Activated T-helper 2 cell treated with anti-CD3 and anti-CD28 coated beads, Interferon-gamma antibody, Interleukin-2, Interleukin-4, amounts not matched to agents 10 μg/mL and 5 μg/mL and 100 μg/mL, durations not matched to agents 14 hours and 24 hours and 36 hours (primary cell): ENCODE measurements around the gene LRRC32. TPM values are rescaled to one million over a fixed set of nuclear protein-coding genes. Genes with fewer than 3 reads are reported as not detected.

Experiments used
- DNase-seq: peaks from one replicate; pipeline ENCODE4 v3.0.0; 2021; ENCODE audit warnings: low spot score
- H3K27ac Mint-ChIP-seq: one replicate; pipeline ENCODE4 v1.8.0; 2021; ENCODE audit warnings: mixed read lengths
- H3K27me3 Mint-ChIP-seq: one replicate; pipeline ENCODE4 v1.8.0; 2021; ENCODE audit warnings: low read depth, mixed read lengths
- H3K36me3 Mint-ChIP-seq: one replicate; pipeline ENCODE4 v1.8.0; 2021; ENCODE audit warnings: low read depth, mixed read lengths
- H3K4me1 Mint-ChIP-seq: one replicate; pipeline ENCODE4 v1.8.0; 2021; ENCODE audit warnings: low read depth, mixed read lengths
- H3K4me3 Mint-ChIP-seq: one replicate; pipeline ENCODE4 v1.8.0; 2021; ENCODE audit warnings: low read depth, mild to moderate bottlenecking, moderate library complexity, mixed read lengths
- H3K9me3 Mint-ChIP-seq: one replicate; pipeline ENCODE4 v1.8.0; 2021; ENCODE audit warnings: mixed read lengths
- intact Hi-C: fragments of 100-400 bp; cut with micrococcal nuclease; formaldehyde crosslinking; loops from one replicate; pipeline ENCODE4 v1.15.1; 2023
- total RNA-seq: library from RNA; stranded (reverse); gene quantifications from 2 replicates; pipeline ENCODE4 v1.2.3, GENCODE V29; 2022

The LRRC32 gene, protein sequence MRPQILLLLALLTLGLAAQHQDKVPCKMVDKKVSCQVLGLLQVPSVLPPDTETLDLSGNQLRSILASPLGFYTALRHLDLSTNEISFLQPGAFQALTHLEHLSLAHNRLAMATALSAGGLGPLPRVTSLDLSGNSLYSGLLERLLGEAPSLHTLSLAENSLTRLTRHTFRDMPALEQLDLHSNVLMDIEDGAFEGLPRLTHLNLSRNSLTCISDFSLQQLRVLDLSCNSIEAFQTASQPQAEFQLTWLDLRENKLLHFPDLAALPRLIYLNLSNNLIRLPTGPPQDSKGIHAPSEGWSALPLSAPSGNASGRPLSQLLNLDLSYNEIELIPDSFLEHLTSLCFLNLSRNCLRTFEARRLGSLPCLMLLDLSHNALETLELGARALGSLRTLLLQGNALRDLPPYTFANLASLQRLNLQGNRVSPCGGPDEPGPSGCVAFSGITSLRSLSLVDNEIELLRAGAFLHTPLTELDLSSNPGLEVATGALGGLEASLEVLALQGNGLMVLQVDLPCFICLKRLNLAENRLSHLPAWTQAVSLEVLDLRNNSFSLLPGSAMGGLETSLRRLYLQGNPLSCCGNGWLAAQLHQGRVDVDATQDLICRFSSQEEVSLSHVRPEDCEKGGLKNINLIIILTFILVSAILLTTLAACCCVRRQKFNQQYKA
- total RNA-seq = 26.5 and 26.7 TPM in 2 replicates

GRCh38 chr11:76670485-76671236 lies at the start of gene LRRC32:
Gene LRRC32 (minus strand): TSS chr11:76670747. CDS start chr11:76665954, 4,793 bp downstream.
- H3K27ac Mint-ChIP-seq = no peak within 1 kb of the TSS
- no peak for DNase-seq

GRCh38 chr11:76719686-76720085 lies 49.1 kb upstream of the LRRC32 start:
- Mint-ChIP-seq H3K4me1 (peaks cover 8% of the 10 kb centered on the region), H3K4me3 (no peak overlapping the region), H3K36me3 (no peaks in the 10 kb centered on the region), H3K9me3 (no peaks in the 10 kb centered on the region), H3K27me3 (peaks cover 18% of the 10 kb centered on the region), H3K27ac (no peak overlapping the region)
- DNase-seq = no peak
- intact Hi-C loops = no loop called here

More at GRCh38 chr11:76670485-76671236, at the start of gene LRRC32:
- intact Hi-C loops = loop anchor here (5.0 to 10.0 kb wide), 2 partner anchors 228 to 436 kb away; no protein-coding TSS in a partner anchor
- Mint-ChIP-seq H3K36me3 (peaks cover 21% of the 10 kb centered on the region), H3K4me1 (peaks cover 60% of the 10 kb centered on the region), H3K27me3 (peaks cover 3% of the 10 kb centered on the region), H3K4me3 (peak within 1 kb of the TSS; percentile 84), H3K9me3 (no peaks in the 10 kb centered on the region)

GRCh38 chr11:76719281-76719680 lies 48.7 kb upstream of the LRRC32 start:
- H3K4me1 Mint-ChIP-seq = peaks cover 8% of the 10 kb centered on the region
- intact Hi-C loops = no loop called here
- no peaks in the 10 kb centered on the region for H3K36me3 Mint-ChIP-seq
- H3K27ac Mint-ChIP-seq = no peak overlapping the region
- H3K9me3 Mint-ChIP-seq = no peaks in the 10 kb centered on the region
- H3K4me3 Mint-ChIP-seq = no peak overlapping the region
- no peak for DNase-seq
- H3K27me3 Mint-ChIP-seq = peaks cover 17% of the 10 kb centered on the region

DNA sequence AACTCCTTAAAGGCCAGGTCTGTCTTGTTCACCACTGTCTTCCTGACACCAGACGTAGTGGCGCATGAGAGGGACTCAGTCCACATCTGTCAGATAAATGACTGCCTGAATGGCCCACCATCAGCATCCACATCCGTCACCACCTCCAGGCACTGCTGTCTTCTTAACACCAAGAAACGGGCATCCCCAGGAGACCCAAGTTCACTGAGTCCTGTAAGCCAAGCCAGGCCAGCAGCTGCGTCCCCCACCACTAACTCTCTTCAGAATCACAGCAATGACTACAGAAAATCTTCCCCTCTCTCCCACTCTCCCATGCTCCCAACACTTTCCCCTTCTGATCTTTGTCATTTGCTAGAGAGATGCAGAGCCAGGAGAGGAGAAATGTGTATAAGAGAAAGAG lies 47.3 kb upstream of the LRRC32 start:
- peaks cover 8% of the 10 kb centered on the region for H3K27me3 Mint-ChIP-seq
- DNase-seq = no peak
- H3K4me3 Mint-ChIP-seq = no peak overlapping the region
- H3K9me3 Mint-ChIP-seq = no peaks in the 10 kb centered on the region
- peaks cover 8% of the 10 kb centered on the region for H3K4me1 Mint-ChIP-seq
- intact Hi-C loops = no loop called here
- H3K36me3 Mint-ChIP-seq = no peaks in the 10 kb centered on the region
- no peak overlapping the region for H3K27ac Mint-ChIP-seq

DNA sequence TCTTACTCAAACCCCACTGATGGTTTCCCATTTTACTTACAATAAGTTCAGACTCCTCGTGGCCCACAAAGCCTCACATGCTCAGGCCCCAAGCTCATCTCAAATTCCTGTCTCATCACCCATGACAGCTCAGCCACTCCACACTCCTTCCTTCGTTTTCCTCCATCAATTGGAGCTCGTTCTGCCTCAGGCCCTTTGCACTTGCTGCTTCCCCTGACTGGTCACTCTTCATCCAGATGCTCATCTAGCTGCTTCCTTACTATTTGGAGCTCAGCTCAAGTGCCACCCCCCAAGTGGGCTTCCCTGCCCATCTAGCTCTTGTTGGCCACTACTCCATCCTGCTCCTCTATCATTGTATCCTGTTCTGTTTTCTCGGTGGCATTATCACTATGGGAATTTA lies 46.8 kb upstream of the LRRC32 start:
- no peak overlapping the region for H3K4me3 Mint-ChIP-seq
- no peak for DNase-seq
- peaks cover 3% of the 10 kb centered on the region for H3K27me3 Mint-ChIP-seq
- H3K27ac Mint-ChIP-seq = no peak overlapping the region
- intact Hi-C loops = no loop called here
- H3K9me3 Mint-ChIP-seq = no peaks in the 10 kb centered on the region
- no peaks in the 10 kb centered on the region for H3K36me3 Mint-ChIP-seq
- H3K4me1 Mint-ChIP-seq = peaks cover 5% of the 10 kb centered on the region

- Mint-ChIP-seq H3K9me3 (no peaks in the 10 kb centered on the region), H3K4me3 (no peak overlapping the region), H3K36me3 (no peaks in the 10 kb centered on the region), H3K27ac (no peak overlapping the region), H3K4me1 (no peaks in the 10 kb centered on the region), H3K27me3 (peaks cover 1% of the 10 kb centered on the region)
- intact Hi-C loops = no loop called here
- DNase-seq = no peak
Measured at GRCh38 chr11:76716268-76716667, 45.7 kb upstream of the LRRC32 start.

- H3K27me3 Mint-ChIP-seq = peaks cover 1% of the 10 kb centered on the region
- intact Hi-C loops = no loop called here
- H3K4me3 Mint-ChIP-seq = no peak overlapping the region
- no peaks in the 10 kb centered on the region for H3K4me1 Mint-ChIP-seq
- no peak for DNase-seq
- H3K36me3 Mint-ChIP-seq = no peaks in the 10 kb centered on the region
- H3K27ac Mint-ChIP-seq = no peak overlapping the region
- no peaks in the 10 kb centered on the region for H3K9me3 Mint-ChIP-seq
Measured at GRCh38 chr11:76714493-76714892, 43.9 kb upstream of the LRRC32 start.

DNA sequence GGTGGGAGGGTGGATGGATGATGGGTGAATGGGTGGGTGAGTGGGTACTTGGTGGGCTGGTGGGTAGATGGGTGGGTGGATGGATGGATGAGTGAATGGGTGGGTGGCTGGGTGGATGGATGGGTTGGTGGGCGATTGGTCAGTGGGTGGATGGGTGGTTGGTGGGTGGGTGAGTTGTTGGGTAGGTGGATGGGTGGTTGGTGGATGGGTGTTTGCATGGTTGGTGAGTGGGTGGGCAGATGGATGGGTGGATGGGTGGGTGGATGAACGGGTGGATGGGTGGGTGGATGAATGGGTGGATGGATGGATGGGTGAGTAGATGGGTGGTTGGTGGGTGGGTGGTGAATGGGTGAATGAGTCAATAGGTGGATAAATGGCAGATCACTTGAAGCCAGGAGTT lies 43.0 kb upstream of the LRRC32 start:
- Mint-ChIP-seq H3K4me3 (no peak overlapping the region), H3K9me3 (no peaks in the 10 kb centered on the region), H3K4me1 (no peaks in the 10 kb centered on the region), H3K36me3 (no peaks in the 10 kb centered on the region), H3K27ac (no peak overlapping the region), H3K27me3 (peaks cover 1% of the 10 kb centered on the region)
- no peak for DNase-seq
- intact Hi-C loops = no loop called here

GRCh38 chr11:76712125-76712524 lies 41.6 kb upstream of the LRRC32 start:
- no peak for DNase-seq
- Mint-ChIP-seq H3K27me3 (peaks cover 1% of the 10 kb centered on the region), H3K4me3 (no peak overlapping the region), H3K9me3 (no peaks in the 10 kb centered on the region), H3K27ac (no peak overlapping the region), H3K4me1 (no peaks in the 10 kb centered on the region), H3K36me3 (no peaks in the 10 kb centered on the region)
- intact Hi-C loops = no loop called here

DNA sequence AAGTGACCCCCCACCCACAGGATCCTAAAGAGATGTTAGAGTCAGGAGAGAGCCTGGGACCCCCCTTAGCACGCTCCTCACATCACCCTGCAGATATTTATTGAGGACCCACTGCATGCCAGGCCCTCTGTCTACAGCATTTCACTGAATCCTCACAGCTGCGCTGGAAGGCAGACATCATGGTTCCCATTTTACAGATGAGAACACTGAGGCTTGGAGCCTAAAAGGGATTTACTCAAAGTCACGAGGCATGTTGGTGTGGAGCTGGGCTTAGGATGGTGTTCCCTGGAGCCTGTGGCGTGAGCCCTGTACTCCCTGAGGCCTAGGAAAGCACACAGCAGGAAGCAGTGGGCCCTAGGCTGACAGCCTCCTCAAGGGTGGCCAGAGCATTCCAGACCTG lies 39.2 kb upstream of the LRRC32 start:
- intact Hi-C loops = no loop called here
- H3K36me3 Mint-ChIP-seq = no peaks in the 10 kb centered on the region
- H3K4me3 Mint-ChIP-seq = no peak overlapping the region

DNA sequence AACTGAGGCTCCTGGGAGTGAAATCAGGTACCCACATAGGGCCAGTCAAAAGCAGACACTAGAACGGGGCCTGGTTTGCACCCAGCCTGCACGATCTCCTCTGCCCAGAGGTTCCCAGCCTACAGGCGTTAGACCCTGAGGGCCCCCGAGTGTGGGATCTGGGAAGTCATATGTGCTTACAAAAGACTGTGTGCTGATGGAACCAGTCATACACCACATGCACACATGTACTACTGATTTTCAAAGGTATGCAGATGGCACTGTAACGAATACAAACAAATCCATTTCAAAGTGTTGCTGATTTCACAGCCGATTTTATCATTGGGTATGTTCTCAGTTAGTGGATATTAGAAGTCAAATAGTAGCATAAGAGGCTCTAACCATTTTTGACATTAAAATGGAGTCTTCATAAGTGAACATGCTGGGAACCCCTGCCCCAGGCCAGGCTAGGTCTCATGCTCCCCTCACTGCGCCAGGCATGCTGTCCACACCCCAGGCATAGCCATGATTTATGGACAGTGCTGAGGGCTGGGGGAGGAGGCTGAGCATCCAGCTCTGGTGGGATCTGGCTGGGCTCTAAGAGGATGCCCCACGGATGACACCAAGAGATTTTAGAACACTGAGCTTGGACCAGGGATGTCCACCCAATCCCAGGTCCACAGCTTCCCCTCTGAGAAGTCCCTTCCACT lies 38.6 kb upstream of the LRRC32 start:
- DNase-seq = no peak
- intact Hi-C loops = no loop called here
- Mint-ChIP-seq H3K9me3 (no peaks in the 10 kb centered on the region), H3K27me3 (peaks cover 5% of the 10 kb centered on the region), H3K4me1 (no peaks in the 10 kb centered on the region), H3K4me3 (no peak overlapping the region), H3K36me3 (no peaks in the 10 kb centered on the region), H3K27ac (no peak overlapping the region)

More for the DNA sequence above, 39.2 kb upstream of the LRRC32 start:
- H3K27me3 Mint-ChIP-seq = peaks cover 4% of the 10 kb centered on the region
- no peaks in the 10 kb centered on the region for H3K4me1 Mint-ChIP-seq
- DNase-seq = no peak
- no peak overlapping the region for H3K27ac Mint-ChIP-seq
- no peaks in the 10 kb centered on the region for H3K9me3 Mint-ChIP-seq

GRCh38 chr11:76707293-76707825 lies 36.8 kb upstream of the LRRC32 start:
- no peaks in the 10 kb centered on the region for H3K36me3 Mint-ChIP-seq
- no peaks in the 10 kb centered on the region for H3K4me1 Mint-ChIP-seq
- no peak overlapping the region for H3K27ac Mint-ChIP-seq
- intact Hi-C loops = no loop called here
- peaks cover 11% of the 10 kb centered on the region for H3K27me3 Mint-ChIP-seq
- no peaks in the 10 kb centered on the region for H3K9me3 Mint-ChIP-seq
- no peak for DNase-seq
- H3K4me3 Mint-ChIP-seq = no peak overlapping the region
